Bone marrow (tissue), 2 donors: ENCODE data around the gene CSNK1A1.
"Not testable (repeated sequence)": the region's sequence is repeated elsewhere in the genome, so short reads cannot be mapped to it uniquely, and the experiment has no call there.

Experiments
- DNase-seq, 2 donors: peaks; one replicate each; lab custom pipeline; 2025; lab: John Stamatoyannopoulos, UW

Gene CSNK1A1

GRCh38 chr5:149572576-149573231, 21.5 kb upstream of the CSNK1A1 start:
- DNase-seq, result no peak

- no peak for DNase-seq
Measured at GRCh38 chr5:149572170-149572569, 20.9 kb upstream of the CSNK1A1 start.

- DNase-seq, result no peak
Measured at GRCh38 chr5:149567226-149567625, 16.0 kb upstream of the CSNK1A1 start.

DNA sequence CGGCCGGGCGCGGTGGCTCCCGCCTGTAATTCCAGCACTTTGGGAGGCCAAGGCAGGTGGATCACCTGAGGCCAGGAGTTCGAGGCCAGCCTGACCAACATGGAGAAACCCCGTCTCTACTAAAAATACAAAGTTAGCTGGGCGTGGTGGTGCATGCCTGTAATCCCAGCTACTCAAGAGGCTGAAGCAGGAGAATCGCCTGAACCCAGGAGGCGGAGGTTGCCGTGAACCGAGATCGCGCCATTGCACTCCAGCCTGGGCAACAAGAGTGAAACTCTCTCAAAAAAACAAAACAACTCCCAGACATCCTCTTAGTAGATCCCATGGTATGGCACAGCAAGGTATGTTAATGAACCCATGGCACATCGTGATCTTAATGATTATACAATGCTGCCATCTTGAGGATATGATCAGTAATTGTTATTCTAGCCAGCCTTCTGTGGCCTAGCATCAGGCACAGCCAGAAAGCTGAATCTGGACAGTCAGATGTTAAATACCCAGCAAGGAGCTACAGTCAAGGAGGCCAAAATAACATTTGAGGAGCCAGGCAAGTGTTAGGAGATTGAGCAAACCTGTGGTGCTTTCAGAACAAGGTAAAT, 13.4 kb upstream of the CSNK1A1 start:
- peak in 1 of 2 donors; percentile 57 for DNase-seq

GRCh38 chr5:149563466-149563865, 12.2 kb upstream of the CSNK1A1 start:
- no peak for DNase-seq

- DNase-seq, result peak in 1 of 2 donors; percentile 63
Measured at GRCh38 chr5:149561848-149562247, 10.6 kb upstream of the CSNK1A1 start.

DNA sequence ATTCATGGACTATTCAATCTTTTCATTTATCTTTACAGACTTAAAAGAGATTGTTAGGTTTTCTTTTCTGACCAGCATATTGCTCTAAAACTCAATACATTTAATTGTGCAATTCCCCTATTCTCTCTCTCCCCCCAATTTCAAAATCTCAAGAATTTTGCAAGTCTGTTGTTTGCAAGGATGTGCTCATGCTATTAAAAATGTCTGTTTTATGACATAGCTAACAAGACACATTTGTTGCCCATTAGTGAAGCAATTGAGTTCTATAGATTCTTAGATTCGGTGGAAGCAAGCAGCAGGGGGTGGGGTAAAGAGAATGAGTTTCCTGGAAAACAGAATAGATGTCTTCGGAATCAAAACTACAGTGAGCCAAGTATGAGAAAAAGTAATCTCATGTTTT, 8.5 kb upstream of the CSNK1A1 start:
- DNase-seq, result no peak

- no peak for DNase-seq
Measured at GRCh38 chr5:149552553-149553160, 1.4 kb upstream of the CSNK1A1 start.

DNA sequence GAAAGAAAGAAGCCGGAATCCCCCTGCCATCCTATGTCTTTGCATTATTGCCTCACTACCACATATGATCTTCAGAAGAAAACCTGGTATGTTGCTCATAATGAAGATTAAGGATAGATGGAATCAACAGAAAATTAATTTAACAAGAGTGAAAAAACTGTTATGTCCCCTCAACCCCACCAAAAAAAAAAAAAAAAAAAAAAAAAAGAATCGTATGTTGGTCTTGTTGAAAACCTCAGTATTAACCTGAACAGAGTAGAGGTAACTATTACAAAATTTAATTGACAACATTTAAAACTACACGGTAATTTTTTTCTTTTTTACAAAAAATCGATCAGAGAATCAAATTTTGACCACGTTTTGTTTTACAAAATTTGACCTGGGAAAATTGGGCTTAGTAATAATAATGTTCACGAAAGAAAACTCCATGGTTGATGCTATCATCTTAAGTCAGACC, 827 bp upstream of the CSNK1A1 start:
- DNase-seq, result no peak

GRCh38 chr5:149550594-149551226, 529 bp downstream of the CSNK1A1 start:
- no peak for DNase-seq

- peak in 1 of 2 donors; percentile 74 for DNase-seq
Measured at GRCh38 chr5:149550268-149550583, 1.0 kb downstream of the CSNK1A1 start.

DNA sequence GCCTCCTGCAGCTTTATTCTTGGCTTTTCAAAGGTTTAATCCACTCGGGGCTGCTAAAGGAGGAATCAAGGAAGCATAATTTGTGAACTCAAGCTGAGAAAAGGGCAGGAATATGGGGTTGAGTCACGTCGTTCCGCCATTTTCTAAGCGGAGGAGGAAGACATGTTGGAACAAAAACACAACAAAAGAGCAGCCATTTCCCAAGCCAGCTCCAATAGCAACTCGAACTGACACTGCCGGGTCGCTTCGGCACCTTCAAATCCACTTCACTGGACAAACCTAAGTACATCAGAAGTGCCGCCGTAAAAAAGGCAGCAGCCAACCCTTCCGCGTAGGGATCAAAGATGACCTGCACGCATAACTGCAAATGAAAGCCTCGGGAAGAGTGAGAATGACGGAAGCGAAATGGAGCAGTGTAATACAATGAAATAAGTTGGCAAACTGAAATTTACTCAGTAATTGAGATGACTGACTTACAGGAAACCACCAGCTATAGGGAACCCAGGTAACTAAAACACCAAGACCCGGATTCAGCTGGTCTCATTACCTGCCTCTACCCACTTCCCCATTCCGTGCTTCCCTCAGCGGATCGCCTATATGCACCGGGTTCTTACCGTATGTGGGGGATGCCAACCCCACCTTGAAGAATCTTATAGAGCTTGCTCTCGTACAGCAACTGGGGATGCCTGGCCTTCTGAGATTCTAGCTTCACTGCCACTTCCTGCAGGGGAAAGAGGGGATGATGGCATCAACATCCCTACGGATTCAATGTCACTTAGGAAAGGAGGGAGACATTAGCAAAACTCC, 1.6 kb downstream of the CSNK1A1 start:
- DNase-seq, result peak; percentile 15 to 29

DNA sequence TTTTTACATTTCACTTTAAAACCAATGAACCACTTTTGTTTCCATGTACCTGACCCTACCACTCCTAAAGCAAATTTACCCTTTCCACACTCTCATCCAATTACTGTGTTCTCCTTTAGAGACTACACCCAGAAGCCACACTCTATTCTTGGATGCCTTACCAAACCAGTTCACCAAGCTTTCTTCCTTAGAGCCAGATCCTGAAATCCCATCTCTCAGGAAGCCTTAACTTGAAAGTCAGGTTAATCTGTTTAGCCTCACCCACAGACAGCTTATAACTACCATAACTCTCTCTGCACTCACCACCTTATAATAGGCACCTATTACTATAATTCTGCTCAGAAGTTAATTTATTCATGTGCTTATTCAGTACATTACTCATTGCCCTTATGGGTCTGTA, 4.3 kb downstream of the CSNK1A1 start:
- DNase-seq, result no peak

GRCh38 chr5:149545327-149545726, 5.9 kb downstream of the CSNK1A1 start:
- DNase-seq, result no peak

DNA sequence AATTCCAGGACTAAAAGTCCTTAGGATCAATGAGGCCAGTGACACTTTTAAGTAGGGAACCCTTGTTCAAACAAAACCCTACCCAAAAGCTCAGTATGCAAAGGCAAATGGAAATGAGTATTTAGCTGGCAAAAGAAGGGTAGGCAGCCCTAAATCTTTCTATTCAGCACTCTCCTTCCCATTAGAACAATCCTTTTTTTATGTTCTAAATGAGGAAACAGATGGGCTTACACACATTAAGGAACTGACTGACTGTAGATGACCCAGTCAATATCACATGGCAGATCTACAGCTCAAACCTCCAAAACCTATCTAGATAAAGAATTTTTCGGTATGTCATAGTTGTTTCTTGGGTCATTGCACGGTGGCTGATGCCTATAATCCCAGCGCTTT, 7.2 kb downstream of the CSNK1A1 start:
- DNase-seq, result peak in 1 of 2 donors; percentile 51

DNA sequence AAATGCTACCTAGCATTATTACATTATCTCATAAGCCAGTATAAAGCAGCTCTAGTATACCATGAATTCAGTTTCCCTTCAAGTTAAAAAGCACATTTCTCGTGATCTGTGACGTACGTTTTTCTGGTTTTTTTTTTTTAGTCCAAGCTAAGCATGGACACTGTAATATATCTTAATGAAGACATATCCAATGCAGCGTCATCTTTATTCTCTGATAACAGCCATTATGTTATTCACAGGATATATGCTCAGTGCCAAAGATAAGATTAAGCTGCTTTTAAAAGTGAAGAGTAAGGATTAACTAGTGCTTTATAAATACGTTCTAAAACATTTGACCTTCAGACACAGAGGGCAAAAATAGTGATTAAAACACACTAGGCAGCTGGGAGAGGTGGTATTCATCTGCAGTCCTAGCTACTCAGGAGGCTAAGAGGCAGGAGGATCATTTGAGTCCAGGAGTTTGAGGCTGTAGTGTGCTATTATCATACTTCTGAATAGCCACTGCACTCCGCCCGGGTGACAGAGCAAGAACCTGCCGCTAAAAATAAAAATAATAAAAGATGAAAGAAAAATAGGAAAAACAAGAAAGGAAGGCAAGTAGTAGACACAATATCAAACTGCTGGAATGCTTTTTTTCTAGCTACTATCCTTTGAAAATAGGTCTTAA, 7.7 kb downstream of the CSNK1A1 start:
- DNase-seq, result no peak

DNA sequence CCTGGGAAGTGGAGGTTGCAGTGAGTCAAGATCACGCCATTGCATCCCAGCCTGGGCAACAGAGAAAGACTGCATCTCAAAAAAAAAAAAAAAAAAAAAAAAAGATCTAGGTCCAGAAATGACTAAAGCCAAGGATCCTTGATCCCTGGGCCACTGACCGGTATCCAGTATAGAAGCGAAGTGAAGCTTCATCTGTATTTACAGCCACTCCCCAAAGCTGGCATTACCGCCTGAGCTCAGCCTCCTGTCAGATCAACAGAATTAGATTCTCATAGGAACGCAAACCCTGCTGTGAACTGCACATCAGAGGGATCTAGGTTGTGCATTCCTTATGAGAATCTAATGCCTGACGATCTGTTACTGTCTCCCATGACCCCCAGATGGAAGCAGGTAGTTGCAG, 9.3 kb downstream of the CSNK1A1 start:
- no peak for DNase-seq

DNA sequence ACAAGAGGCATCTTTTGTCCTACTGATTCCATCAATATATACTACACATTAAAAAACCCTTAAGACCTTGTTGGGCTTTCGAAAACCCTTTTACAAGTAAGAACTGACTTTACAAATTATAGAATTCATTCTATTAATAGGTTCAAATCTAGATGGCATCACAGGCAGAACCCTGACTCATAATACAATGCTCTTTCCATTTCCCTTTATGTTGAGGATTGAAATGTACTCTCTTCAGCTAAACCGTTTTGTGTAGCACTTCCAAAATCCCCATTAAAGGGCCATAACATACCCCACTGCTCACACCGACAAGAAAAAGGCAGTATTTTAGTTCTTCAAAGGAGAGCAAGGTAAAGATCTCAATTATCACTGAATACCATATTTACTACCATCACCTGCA, 11.2 kb downstream of the CSNK1A1 start:
- no peak for DNase-seq

DNA sequence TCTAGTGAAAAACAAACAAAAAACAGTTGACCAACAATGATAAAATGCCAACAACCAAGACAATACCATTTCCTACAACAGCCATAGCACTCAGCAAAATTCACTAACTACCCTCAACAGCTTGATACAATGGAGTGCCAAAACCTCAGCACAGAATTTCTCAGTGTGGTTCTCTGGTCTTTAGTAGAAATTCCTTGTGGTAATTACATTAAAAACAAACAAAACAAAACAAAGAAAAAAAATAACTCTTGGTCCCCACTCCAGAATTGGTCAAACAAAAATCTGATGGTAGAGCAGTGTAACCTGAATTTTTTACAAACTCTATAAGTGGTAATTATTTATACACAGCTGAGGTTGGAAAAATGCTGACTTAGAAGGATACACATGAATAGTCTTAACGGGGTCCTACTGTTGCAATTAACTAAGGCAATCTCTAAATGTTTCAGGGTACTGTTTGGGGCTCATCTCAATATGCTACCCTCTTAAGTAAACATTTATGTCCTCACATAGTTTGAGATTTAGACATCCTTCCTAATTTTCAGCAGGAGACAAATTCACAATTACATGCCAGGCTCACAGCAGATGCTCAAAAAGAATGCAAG, 13.8 kb downstream of the CSNK1A1 start:
- no peak for DNase-seq

- not testable (repeated sequence) for DNase-seq
Measured at GRCh38 chr5:149535787-149536186, 15.5 kb downstream of the CSNK1A1 start.

- DNase-seq, result no peak
Measured at GRCh38 chr5:149532413-149532812, 18.8 kb downstream of the CSNK1A1 start.
